ENCODE measurements around the gene TLX1.

Gene TLX1

DNA sequence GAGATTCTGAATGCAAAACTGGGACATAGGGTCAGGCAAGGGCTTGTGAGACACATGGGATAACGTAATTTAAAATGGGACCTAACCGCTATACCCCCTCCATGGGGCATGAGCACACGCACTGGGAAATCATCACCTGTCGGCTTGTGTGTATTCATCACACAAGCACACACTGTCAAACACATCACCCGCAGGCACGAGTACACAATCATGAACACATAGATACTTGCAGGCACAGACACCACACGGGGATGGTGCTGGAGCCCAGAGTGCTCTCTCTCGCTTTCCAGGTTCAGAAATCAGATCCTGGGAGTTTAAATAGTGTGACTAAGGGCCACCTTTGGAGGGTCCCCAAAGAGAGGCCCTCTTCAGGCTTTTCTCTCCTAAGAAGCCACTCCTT lies 19.6 kb upstream of the TLX1 start:
- DNase-seq = no peak

DNA sequence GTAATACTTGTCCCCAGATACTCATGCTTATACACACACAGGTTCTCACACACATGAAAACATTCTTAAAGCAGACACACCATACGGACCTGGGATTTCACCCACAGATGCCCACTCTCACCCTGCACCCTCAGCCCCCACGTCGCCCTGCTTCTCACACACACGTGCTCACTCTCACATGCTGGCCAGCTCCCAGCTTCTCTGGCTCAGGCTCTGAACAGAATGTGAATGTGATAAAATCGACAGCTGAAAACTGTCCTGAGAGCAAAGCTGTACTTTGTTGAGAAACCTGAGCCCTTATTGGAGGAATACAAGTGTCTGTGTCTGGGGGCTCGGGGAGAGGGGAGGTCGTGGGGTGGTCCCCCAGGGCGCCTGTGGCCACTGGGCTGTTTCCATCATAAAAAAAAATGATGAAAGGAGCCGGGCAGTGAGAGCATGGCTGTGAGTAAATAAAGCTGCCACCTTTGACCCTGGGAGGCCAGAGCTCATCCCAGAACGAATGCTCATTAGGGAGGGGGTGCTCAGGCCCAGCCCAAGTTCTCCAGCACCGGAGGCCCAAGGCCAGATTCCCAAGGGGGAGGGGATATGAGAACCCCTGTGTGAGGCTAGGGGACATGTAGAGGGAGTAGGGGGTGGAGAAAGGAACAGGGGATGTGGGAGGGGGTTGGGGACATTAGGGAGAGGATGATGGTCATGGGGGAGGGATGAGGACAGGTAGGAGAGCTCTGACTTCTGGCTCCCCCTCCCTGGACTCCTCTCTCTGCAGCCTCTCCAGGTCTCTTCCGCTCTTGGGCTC lies 18.1 kb upstream of the TLX1 start:
- DNase-seq = no peak

GRCh38 chr10:101113890-101114403 lies 17.2 kb upstream of the TLX1 start:
- DNase-seq = no peak

- DNase-seq = peak in 1 of 51 donors; percentile 1
These were observed 16.5 kb upstream of the TLX1 start for GRCh38 chr10:101114646-101115045.

DNA sequence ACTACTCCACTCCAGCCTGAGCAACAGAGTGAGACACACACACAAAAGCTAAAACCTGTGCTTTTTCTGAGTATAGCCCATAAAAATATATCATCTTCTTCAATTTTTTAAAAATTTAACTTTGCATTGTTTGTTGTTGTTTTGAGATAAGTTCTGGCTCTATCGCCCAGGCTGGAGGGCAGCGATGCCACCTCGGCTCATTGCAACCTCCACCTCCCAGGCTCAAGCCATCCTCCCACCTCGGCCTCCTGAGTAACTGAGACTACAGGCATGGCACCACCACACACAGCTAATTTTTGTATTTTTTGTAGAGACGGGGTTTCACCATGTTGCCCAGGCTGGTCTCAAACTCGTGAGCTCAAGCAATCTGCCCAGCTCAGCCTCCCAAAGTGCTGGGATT lies 14.3 kb upstream of the TLX1 start:
- DNase-seq = no peak

GRCh38 chr10:101118031-101118430 lies 13.1 kb upstream of the TLX1 start:
- no peak for DNase-seq

- DNase-seq = no peak
These were observed 10.6 kb upstream of the TLX1 start for GRCh38 chr10:101120520-101120883.

GRCh38 chr10:101120884-101121653 lies 10.0 kb upstream of the TLX1 start:
- DNase-seq = no peak

DNA sequence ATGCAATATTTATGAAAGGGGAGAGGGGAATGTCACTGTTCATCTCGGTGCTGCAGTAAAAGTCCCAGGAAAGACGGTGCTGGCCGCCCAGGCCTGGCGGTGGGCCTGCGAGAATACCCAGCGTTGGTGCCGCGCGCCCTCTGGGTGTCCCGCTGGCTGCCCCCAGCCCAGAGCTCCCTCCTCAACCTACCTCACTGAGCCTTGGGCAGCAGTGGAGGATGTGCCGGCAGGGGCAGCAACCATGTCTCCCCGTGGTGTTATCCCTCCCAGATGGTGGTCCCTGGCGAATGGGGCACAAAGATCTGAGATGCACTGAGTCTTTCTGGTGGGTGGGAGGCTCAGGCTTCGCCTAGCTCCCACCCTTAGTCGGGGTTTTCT lies 9.5 kb upstream of the TLX1 start:
- DNase-seq = no peak

GRCh38 chr10:101122270-101123084 lies 8.6 kb upstream of the TLX1 start:
- DNase-seq = no peak

DNA sequence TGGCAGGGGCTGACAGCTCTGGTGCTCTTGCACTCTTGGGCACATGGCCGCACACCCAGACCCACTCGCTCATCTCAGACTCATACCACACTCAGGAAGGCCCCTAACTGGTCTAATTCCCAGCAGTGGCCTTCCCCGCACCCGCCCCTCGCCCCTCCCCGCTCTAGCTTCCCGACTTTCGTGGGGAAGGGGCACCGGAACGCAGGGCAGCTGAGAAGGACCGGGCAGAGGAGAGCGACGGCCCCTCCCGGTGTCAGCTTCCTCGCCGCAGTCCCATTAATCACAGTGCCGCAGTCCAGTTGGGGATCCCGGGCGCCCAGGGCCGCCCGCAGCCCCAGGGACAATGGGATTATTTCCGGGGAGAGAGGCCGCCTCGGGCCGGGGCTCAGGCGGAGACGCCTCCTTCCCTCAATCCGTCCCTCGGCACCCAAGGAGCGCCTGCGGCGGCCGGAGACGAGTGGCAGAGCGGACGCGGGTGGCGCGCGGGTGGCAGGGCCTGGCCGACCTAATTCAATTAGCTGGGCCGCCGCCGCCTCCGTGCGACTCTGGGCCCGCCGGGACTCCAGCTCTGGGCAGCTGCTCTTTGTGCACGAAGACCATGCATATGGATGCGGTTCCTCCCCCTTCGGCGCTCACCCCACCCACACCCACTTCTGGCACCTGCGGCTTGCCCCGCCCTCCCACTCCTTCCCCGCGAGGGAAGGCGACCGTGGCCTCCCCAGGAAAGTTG lies 7.8 kb upstream of the TLX1 start:
- no peak for DNase-seq

DNA sequence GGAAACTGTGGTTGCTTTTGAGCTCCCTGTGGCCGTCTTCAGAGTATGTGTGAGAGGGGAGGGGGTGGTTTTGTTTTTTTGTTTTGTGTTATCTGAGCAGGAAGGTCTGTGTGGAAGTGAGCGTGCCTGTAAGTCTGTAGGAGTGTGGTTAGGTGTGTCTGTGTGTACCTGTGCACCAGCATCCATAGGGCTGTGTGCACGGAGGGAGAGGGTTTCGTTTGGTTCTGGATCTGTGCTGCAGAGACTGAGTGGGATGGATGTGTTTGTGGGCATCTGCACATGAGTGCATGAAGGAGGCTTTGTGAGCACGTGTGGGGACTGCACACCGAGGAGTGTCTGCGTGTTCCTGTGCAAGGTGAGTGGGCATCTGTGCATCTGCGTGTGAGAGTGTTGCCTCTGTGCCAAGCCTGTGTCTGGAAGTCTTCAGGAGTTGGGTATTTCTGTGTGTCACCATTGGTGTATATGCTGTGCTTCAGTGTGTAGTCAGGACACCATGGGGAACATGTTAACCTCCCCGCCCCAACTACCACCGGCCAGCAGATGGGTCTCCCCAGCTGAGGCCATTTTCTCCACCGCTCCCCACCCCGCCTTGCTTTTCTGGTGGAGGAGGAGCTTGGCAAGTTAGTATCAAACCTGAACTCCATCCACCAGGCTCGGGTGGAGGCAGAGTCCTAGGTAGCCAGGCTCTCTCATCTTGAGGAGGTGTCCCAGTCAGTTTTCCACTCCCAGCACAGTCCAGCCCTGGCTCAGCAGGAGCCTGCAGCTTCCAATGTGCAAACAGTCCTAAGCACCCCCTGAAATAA lies 7.1 kb upstream of the TLX1 start:
- no peak for DNase-seq

DNA sequence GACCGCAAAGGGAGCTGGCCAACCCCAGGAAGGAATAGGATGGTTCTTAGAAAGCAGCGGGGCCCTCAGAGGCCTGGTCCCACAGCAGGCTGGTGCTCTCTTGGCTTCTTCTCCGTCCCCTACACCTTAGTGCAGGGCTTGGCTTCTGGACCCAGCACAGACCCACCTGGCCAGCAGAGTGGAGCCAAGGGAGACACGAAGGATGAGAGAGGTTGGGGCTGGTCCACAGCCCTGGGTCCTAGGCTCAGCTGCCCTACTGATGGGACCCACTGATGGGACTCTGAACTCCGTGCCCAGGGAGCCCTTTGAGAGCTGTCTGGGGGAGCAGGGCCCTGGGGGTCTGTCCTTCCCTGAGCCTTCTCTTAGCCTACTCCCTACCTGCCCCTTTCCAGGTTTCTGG lies 6.2 kb upstream of the TLX1 start:
- no peak for DNase-seq

- DNase-seq = no peak
These were observed 4.1 kb upstream of the TLX1 start for GRCh38 chr10:101126684-101127628.

GRCh38 chr10:101130141-101130540 lies 959 bp upstream of the TLX1 start:
- DNase-seq = no peak

DNA sequence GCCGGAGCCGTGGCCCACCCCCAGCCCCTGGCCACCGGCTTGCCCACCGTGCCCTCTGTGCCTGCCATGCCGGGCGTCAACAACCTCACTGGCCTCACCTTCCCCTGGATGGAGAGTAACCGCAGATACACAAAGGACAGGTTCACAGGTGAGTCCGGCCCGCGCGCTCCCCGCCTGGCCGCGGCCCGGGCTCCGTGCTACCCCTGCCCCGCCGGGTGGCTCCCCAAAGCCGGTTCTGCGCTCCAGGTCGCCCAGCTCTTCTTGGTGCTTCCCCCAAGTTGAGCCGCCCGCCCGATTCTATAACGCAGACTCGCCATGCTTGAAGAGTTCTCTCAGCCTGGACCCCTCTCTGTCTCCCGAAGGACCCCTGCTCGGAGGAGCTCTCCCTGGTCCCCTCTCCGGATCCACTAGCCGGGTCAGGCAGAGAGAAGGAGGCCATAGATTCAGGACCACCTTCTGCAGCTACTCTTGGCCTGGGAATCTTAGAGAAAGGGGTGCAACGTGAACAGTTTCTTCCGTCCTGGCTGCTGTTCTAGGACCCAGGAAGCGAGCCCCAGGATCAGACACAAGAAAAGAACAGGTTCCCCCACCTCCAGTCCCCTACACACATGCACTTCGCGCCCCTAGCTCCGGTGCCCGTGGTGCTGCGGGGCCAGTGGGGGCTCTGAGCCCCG lies 999 bp downstream of the TLX1 start:
- DNase-seq = no peak

GRCh38 chr10:101132636-101133473 lies 1.8 kb downstream of the TLX1 start:
- no peak for DNase-seq
